ENCODE results near the gene BAIAP3. TPM values are rescaled to one million over a fixed set of nuclear protein-coding genes. Genes with fewer than 3 reads are reported as not detected.
A peak's percentile ranks its signal among the peaks of the same experiment; 100 is the strongest.

Gene BAIAP3
- polyA plus RNA-seq, 1 experiment, result 0.19 TPM

- no peak for DNase-seq (ENCODE audit: low read depth, low spot score)
- Histone ChIP-seq H3K27me3 (ENCODE audit: control insufficient read depth, insufficient read depth, low read length) (peaks cover 15% of the 10 kb centered on the region), H3K4me3 (ENCODE audit: low read depth, low read length) (no peak overlapping the region), H3K9me3 (ENCODE audit: control insufficient read depth, insufficient read depth, low read length) (no peaks in the 10 kb centered on the region; the same call in 1 of the 2 replicates), H3K27ac (ENCODE audit: low read depth, low read length) (no peak overlapping the region)
- ChIA-PET POLR2A (no interaction called here), CTCF (interaction anchor here (0.6 to 1.4 kb wide), 2 partner anchors 9 to 964 kb away, joined by 6 read pairs; no protein-coding TSS in a partner anchor)
- TF ChIP-seq CTCF (IDR thresholded peaks at IDR 0.05; ENCODE audit: low read depth, low read length), result no peak
Observed at GRCh38 chr16:1299868-1300203, 33.6 kb upstream of the BAIAP3 start.

- ChIA-PET CTCF (interaction anchor here (0.6 to 1.4 kb wide), 2 partner anchors 11 to 55 kb away, joined by 5 to 6 read pairs (median 5); no protein-coding TSS in a partner anchor), POLR2A (interaction anchor here (0.6 kb wide), 1 partner anchor 216 kb away, joined by 3 read pairs; no protein-coding TSS in a partner anchor)
Observed at GRCh38 chr16:1300664-1301476, 32.6 kb upstream of the BAIAP3 start.

GRCh38 chr16:1301562-1301961 is 31.9 kb upstream of the BAIAP3 start:
- POLR2A ChIA-PET, result interaction anchor here (0.6 kb wide), 1 partner anchor 215 kb away, joined by 3 read pairs; no protein-coding TSS in a partner anchor
- H3K27me3 ChIP-seq (ENCODE audit: control insufficient read depth, insufficient read depth, low read length), result peaks cover 12% of the 10 kb centered on the region
- H3K4me3 ChIP-seq (ENCODE audit: low read depth, low read length), result no peak overlapping the region
- CTCF ChIA-PET, result interaction anchor here (0.6 to 0.9 kb wide), 2 partner anchors 11 to 54 kb away, joined by 5 read pairs; no protein-coding TSS in a partner anchor
- no peak for TF ChIP-seq CTCF (IDR thresholded peaks at IDR 0.05; ENCODE audit: low read depth, low read length)
- no peaks in the 10 kb centered on the region; the same call in 1 of the 2 replicates for H3K9me3 ChIP-seq (ENCODE audit: control insufficient read depth, insufficient read depth, low read length)
- DNase-seq (ENCODE audit: low read depth, low spot score), result no peak
- no peak overlapping the region for H3K27ac ChIP-seq (ENCODE audit: low read depth, low read length)

More at GRCh38 chr16:1300664-1301476, 32.6 kb upstream of the BAIAP3 start:
- Histone ChIP-seq H3K9me3 (ENCODE audit: control insufficient read depth, insufficient read depth, low read length) (no peaks in the 10 kb centered on the region; the same call in 1 of the 2 replicates), H3K4me3 (ENCODE audit: low read depth, low read length) (no peak overlapping the region), H3K27ac (ENCODE audit: low read depth, low read length) (no peak overlapping the region), H3K27me3 (ENCODE audit: control insufficient read depth, insufficient read depth, low read length) (peaks cover 12% of the 10 kb centered on the region)
- no peak for DNase-seq (ENCODE audit: low read depth, low spot score)
- peak; percentile 79 for TF ChIP-seq CTCF (IDR thresholded peaks at IDR 0.05; ENCODE audit: low read depth, low read length)

GRCh38 chr16:1305823-1306222 is 27.6 kb upstream of the BAIAP3 start:
- POLR2A ChIA-PET, result no interaction called here

More at GRCh38 chr16:1305823-1306222, 27.6 kb upstream of the BAIAP3 start:
- no peak overlapping the region for H3K27ac ChIP-seq (ENCODE audit: low read depth, low read length)
- H3K4me3 ChIP-seq (ENCODE audit: low read depth, low read length), result no peak overlapping the region
- no peak for DNase-seq (ENCODE audit: low read depth, low spot score)
- no peaks in the 10 kb centered on the region for H3K27me3 ChIP-seq (ENCODE audit: control insufficient read depth, insufficient read depth, low read length)
- TF ChIP-seq CTCF (IDR thresholded peaks at IDR 0.05; ENCODE audit: low read depth, low read length), result no peak
- H3K9me3 ChIP-seq (ENCODE audit: control insufficient read depth, insufficient read depth, low read length), result no peaks in the 10 kb centered on the region
- CTCF ChIA-PET, result no interaction called here
